ENCODE results near the gene SDR9C7.

The SDR9C7 gene

DNA sequence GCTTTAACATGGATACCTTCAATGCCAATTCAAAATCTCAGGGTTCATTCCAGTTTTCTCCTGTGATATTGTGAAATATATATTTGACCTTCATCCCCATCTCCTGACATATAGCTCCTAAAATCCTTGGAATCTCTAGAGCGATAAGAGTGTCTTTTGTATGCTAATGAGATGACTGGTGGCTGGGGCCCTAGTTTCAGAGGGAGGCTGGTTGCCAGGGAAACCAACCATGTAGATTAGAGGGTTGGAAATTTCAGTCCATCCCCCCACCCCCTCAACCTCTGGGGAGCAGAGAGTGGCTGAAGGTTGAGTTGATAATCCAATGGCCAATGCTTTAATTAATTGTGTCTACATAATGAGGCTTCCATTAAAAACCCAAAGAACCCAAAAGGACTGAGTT is 59.4 kb downstream of the SDR9C7 start:
- H3K27me3 ChIP-seq (ENCODE audit: insufficient read depth, poor library complexity, severe bottlenecking): no peaks in the 10 kb centered on the region
- H3K4me3 ChIP-seq (replicated peaks; ENCODE audit: insufficient read depth, low read length): no peak overlapping the region
- no peak overlapping the region for H3K27ac ChIP-seq (replicated peaks)
- no peak for DNase-seq (ENCODE audit: low read depth in 1 of 2, low spot score in 1 of 2)
- TF ChIP-seq, protein P1, sequence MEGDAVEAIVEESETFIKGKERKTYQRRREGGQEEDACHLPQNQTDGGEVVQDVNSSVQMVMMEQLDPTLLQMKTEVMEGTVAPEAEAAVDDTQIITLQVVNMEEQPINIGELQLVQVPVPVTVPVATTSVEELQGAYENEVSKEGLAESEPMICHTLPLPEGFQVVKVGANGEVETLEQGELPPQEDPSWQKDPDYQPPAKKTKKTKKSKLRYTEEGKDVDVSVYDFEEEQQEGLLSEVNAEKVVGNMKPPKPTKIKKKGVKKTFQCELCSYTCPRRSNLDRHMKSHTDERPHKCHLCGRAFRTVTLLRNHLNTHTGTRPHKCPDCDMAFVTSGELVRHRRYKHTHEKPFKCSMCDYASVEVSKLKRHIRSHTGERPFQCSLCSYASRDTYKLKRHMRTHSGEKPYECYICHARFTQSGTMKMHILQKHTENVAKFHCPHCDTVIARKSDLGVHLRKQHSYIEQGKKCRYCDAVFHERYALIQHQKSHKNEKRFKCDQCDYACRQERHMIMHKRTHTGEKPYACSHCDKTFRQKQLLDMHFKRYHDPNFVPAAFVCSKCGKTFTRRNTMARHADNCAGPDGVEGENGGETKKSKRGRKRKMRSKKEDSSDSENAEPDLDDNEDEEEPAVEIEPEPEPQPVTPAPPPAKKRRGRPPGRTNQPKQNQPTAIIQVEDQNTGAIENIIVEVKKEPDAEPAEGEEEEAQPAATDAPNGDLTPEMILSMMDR (IDR thresholded peaks at IDR 0.05; ENCODE audit: insufficient read depth, low read length): no peak
- TF ChIP-seq SPI1 (IDR thresholded peaks at IDR 0.05; ENCODE audit: borderline replicate concordance, low read depth) (no peak), REST (IDR thresholded peaks at IDR 0.05; ENCODE audit: insufficient replicate concordance, low read depth) (no peak), POLR2AphosphoS5 (IDR thresholded peaks at IDR 0.05; ENCODE audit: low read depth) (no peak), GABPA (IDR thresholded peaks at IDR 0.05; ENCODE audit: low read depth) (no peak)

GRCh38 chr12:56873382-56873781 is 60.8 kb downstream of the SDR9C7 start:
- Histone ChIP-seq H3K27me3 (ENCODE audit: insufficient read depth, poor library complexity, severe bottlenecking) (no peaks in the 10 kb centered on the region), H3K4me3 (replicated peaks; ENCODE audit: insufficient read depth, low read length) (no peak overlapping the region), H3K27ac (replicated peaks) (no peak overlapping the region)
- DNase-seq (ENCODE audit: low read depth in 1 of 2, low spot score in 1 of 2): no peak
- TF ChIP-seq GABPA (IDR thresholded peaks at IDR 0.05; ENCODE audit: low read depth): no peak

All from HL-60 (cell line).